ENCODE measurements around the gene ZNF217.
"Not testable (repeated sequence)": the region's sequence is repeated elsewhere in the genome, so short reads cannot be mapped to it uniquely, and the experiment has no call there.

Gene ZNF217

GRCh38 chr20:53536382-53536781 lies 57.3 kb downstream of the ZNF217 start:
- in situ Hi-C loops (cut with HindIII; ENCODE audit: low sequenced_read_pairs) = not testable (repeated sequence)

- in situ Hi-C loops (cut with HindIII; ENCODE audit: low sequenced_read_pairs) = no loop called here
Measured at GRCh38 chr20:53535878-53536277, 57.8 kb downstream of the ZNF217 start.

- in situ Hi-C loops (cut with HindIII; ENCODE audit: low sequenced_read_pairs) = no loop called here
Measured at GRCh38 chr20:53534037-53534436, 59.6 kb downstream of the ZNF217 start.

GRCh38 chr20:53533500-53533899 lies 60.1 kb downstream of the ZNF217 start:
- in situ Hi-C loops (cut with HindIII; ENCODE audit: low sequenced_read_pairs) = no loop called here

- in situ Hi-C loops (cut with HindIII; ENCODE audit: low sequenced_read_pairs) = not testable (repeated sequence)
Measured at GRCh38 chr20:53532654-53533312, 60.9 kb downstream of the ZNF217 start.

- in situ Hi-C loops (cut with HindIII; ENCODE audit: low sequenced_read_pairs) = no loop called here
Measured at GRCh38 chr20:53530440-53530839, 63.2 kb downstream of the ZNF217 start.

- in situ Hi-C loops (cut with HindIII; ENCODE audit: low sequenced_read_pairs) = no loop called here
Measured at GRCh38 chr20:53529658-53530057, 64.0 kb downstream of the ZNF217 start.

GRCh38 chr20:53527196-53527595 lies 66.4 kb downstream of the ZNF217 start:
- in situ Hi-C loops (cut with HindIII; ENCODE audit: low sequenced_read_pairs) = no loop called here

- in situ Hi-C loops (cut with HindIII; ENCODE audit: low sequenced_read_pairs) = no loop called here
Measured at GRCh38 chr20:53524589-53525312, 68.9 kb downstream of the ZNF217 start.

- in situ Hi-C loops (cut with HindIII; ENCODE audit: low sequenced_read_pairs) = not testable (repeated sequence)
Measured at GRCh38 chr20:53523615-53524014, 70.0 kb downstream of the ZNF217 start.

- in situ Hi-C loops (cut with HindIII; ENCODE audit: low sequenced_read_pairs) = no loop called here
Measured at GRCh38 chr20:53522696-53523095, 70.9 kb downstream of the ZNF217 start.

- in situ Hi-C loops (cut with HindIII; ENCODE audit: low sequenced_read_pairs) = no loop called here
Measured at GRCh38 chr20:53522026-53522425, 71.6 kb downstream of the ZNF217 start.

- in situ Hi-C loops (cut with HindIII; ENCODE audit: low sequenced_read_pairs) = not testable (repeated sequence)
Measured at GRCh38 chr20:53521421-53521820, 72.2 kb downstream of the ZNF217 start.

- in situ Hi-C loops (cut with HindIII; ENCODE audit: low sequenced_read_pairs) = no loop called here
Measured at GRCh38 chr20:53517146-53517545, 76.5 kb downstream of the ZNF217 start.
